ENCODE data around the gene SCYGR7. TPM values are rescaled to one million over a fixed set of nuclear protein-coding genes. Genes with fewer than 3 reads are reported as not detected.
"Not testable (repeated sequence)": the region's sequence is repeated elsewhere in the genome, so short reads cannot be mapped to it uniquely, and the experiment has no call there.

Gene SCYGR7
- total RNA-seq, 1 experiment from 2014 or later: not detected

DNA sequence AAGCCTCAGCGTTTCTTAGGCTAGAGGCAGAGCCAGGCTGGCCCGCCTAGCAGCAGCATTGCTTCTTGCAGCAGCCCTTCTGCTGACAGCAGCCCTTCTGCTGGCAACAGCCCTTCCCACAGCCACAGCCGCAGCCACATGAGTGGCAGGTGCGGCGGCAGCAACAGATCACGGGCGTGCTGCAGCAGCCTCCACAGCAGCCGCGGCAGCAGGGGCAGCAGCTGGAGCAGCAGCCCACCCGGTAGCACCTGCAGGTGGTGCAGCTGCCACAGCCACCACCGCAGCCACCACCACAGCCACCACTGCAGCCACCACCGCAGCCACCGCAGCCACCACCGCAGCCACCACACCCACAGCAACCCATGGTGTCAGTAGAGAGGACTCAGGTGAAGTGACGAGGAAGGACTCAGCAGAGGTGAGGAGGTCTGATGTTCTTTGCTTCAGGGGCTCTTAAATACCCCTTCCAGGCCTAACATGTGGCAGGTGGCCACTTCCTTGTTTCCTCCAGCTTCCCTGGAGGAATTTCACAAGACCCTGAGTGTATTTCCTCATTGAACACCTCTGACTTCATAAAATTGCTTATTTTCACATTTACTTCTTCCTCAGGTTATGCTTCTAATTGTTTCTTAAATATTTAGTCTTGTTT, 3.6 kb upstream of the SCYGR7 start, which contains the start of gene SCYGR6:
TSS of gene SCYGR6 (minus strand) at position 364 of the 646 bp plus-strand sequence. CDS start at position 364, 0 bp downstream.
- Histone ChIP-seq H3K4me1 (ENCODE audit: low read length) (no peaks in the 10 kb centered on the region), H3K36me3 (ENCODE audit: insufficient read depth, low read length) (no peaks in the 10 kb centered on the region), H3K27ac (ENCODE audit: low read length) (no peak within 1 kb of the TSS), H3K27me3 (ENCODE audit: low read length) (no peaks in the 10 kb centered on the region), H2AFZ (ENCODE audit: low read length) (no peak within 1 kb of the TSS), H3K9ac (ENCODE audit: low read length) (no peak within 1 kb of the TSS), H3K9me3 (ENCODE audit: low read length) (no peaks in the 10 kb centered on the region), H3K4me2 (ENCODE audit: low read depth, low read length, poor library complexity, severe bottlenecking) (no peak within 1 kb of the TSS), H4K20me1 (ENCODE audit: insufficient read depth, low read depth, low read length) (no peaks in the 10 kb centered on the region), H3K9me2 (replicated peaks; ENCODE audit: insufficient read depth, low read length) (no peaks in the 10 kb centered on the region), H3K79me2 (ENCODE audit: low read length) (no peaks in the 10 kb centered on the region), H3K4me3 (ENCODE audit: low read length) (no peak within 1 kb of the TSS)
- no peak for DNase-seq

DNA sequence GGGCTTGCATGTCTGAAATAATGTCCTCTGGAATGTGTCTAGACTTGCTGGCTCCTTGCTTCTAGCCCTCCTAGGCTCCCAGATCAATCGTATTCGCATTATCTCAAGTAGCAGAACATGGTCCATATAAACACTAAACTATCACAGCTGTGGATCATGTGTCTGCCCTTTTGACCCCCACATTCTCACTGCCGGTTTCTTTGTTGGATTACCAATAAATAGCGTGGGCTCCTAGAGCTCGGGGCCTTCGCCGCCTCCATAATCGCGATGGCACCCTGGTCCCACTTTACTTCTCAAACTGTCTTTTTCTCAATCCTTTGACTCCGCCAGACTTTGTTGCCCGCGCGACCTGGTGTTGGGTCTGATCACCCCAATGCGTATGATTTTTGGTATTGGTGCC, 11.2 kb downstream of the SCYGR7 start:
- no peak overlapping the region for H2AFZ ChIP-seq (ENCODE audit: low read length)
- no peak for DNase-seq
- H3K4me1 ChIP-seq (ENCODE audit: low read length): no peaks in the 10 kb centered on the region
- H3K9me2 ChIP-seq (replicated peaks; ENCODE audit: insufficient read depth, low read length): no peaks in the 10 kb centered on the region
- no peaks in the 10 kb centered on the region for H3K27me3 ChIP-seq (ENCODE audit: low read length)
- H4K20me1 ChIP-seq (ENCODE audit: insufficient read depth, low read depth, low read length): no peaks in the 10 kb centered on the region
- H3K27ac ChIP-seq (ENCODE audit: low read length): no peak overlapping the region
- no peak overlapping the region for H3K4me3 ChIP-seq (ENCODE audit: low read length)
- no peaks in the 10 kb centered on the region for H3K36me3 ChIP-seq (ENCODE audit: insufficient read depth, low read length)
- no peak overlapping the region for H3K9ac ChIP-seq (ENCODE audit: low read length)
- no peaks in the 10 kb centered on the region for H3K9me3 ChIP-seq (ENCODE audit: low read length)
- H3K4me2 ChIP-seq (ENCODE audit: low read depth, low read length, poor library complexity, severe bottlenecking): no peak overlapping the region
- H3K79me2 ChIP-seq (ENCODE audit: low read length): no peaks in the 10 kb centered on the region

GRCh38 chr2:227740705-227741104, 12.6 kb downstream of the SCYGR7 start:
- not testable (repeated sequence) for H3K4me2 ChIP-seq (ENCODE audit: low read depth, low read length, poor library complexity, severe bottlenecking); H3K9ac ChIP-seq (ENCODE audit: low read length); H3K27ac ChIP-seq (ENCODE audit: low read length); H3K9me2 ChIP-seq (replicated peaks; ENCODE audit: insufficient read depth, low read length); H3K79me2 ChIP-seq (ENCODE audit: low read length); H3K4me1 ChIP-seq (ENCODE audit: low read length); H3K4me3 ChIP-seq (ENCODE audit: low read length); H2AFZ ChIP-seq (ENCODE audit: low read length); H3K36me3 ChIP-seq (ENCODE audit: insufficient read depth, low read length); H3K27me3 ChIP-seq (ENCODE audit: low read length); H3K9me3 ChIP-seq (ENCODE audit: low read length); H4K20me1 ChIP-seq (ENCODE audit: insufficient read depth, low read depth, low read length)
- peak; percentile 71 for DNase-seq

DNA sequence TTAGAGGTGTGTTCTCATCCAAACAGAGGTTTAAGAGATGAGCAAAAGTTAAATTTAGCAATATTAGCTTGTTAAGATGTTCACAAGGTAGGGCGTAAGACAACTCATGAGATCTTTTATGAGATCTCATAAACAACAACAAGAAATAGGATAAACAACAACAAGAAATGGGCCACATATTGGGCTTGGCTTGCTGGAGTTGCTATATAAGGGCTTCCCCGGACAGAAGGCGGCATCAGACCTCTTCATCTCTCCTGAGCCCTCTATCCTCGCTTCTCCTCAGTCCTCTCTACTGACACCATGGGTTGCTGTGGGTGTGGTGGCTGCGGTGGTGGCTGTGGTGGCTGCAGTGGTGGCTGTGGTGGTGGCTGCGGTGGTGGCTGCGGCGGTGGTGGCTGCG, 17.5 kb downstream of the SCYGR7 start, which contains the start of gene SCYGR8:
TSS of gene SCYGR8 (plus strand) at position 301 of the 400 bp plus-strand sequence. CDS start at position 301, 0 bp downstream.
- Histone ChIP-seq H3K9me2 (replicated peaks; ENCODE audit: insufficient read depth, low read length) (no peaks in the 10 kb centered on the region), H2AFZ (ENCODE audit: low read length) (no peak within 1 kb of the TSS), H4K20me1 (ENCODE audit: insufficient read depth, low read depth, low read length) (no peaks in the 10 kb centered on the region), H3K4me1 (ENCODE audit: low read length) (no peaks in the 10 kb centered on the region), H3K9ac (ENCODE audit: low read length) (no peak within 1 kb of the TSS), H3K9me3 (ENCODE audit: low read length) (no peaks in the 10 kb centered on the region), H3K4me3 (ENCODE audit: low read length) (no peak within 1 kb of the TSS), H3K27me3 (ENCODE audit: low read length) (no peaks in the 10 kb centered on the region), H3K79me2 (ENCODE audit: low read length) (no peaks in the 10 kb centered on the region), H3K36me3 (ENCODE audit: insufficient read depth, low read length) (no peaks in the 10 kb centered on the region), H3K27ac (ENCODE audit: low read length) (no peak within 1 kb of the TSS), H3K4me2 (ENCODE audit: low read depth, low read length, poor library complexity, severe bottlenecking) (no peak within 1 kb of the TSS)
- DNase-seq: no peak

- Histone ChIP-seq H3K9me3 (ENCODE audit: low read length) (no peaks in the 10 kb centered on the region), H3K4me1 (ENCODE audit: low read length) (no peaks in the 10 kb centered on the region), H2AFZ (ENCODE audit: low read length) (no peak overlapping the region), H3K36me3 (ENCODE audit: insufficient read depth, low read length) (no peaks in the 10 kb centered on the region), H3K4me2 (ENCODE audit: low read depth, low read length, poor library complexity, severe bottlenecking) (no peak overlapping the region), H3K4me3 (ENCODE audit: low read length) (no peak overlapping the region), H3K79me2 (ENCODE audit: low read length) (no peaks in the 10 kb centered on the region), H3K27ac (ENCODE audit: low read length) (no peak overlapping the region), H4K20me1 (ENCODE audit: insufficient read depth, low read depth, low read length) (no peaks in the 10 kb centered on the region), H3K9me2 (replicated peaks; ENCODE audit: insufficient read depth, low read length) (no peaks in the 10 kb centered on the region), H3K9ac (ENCODE audit: low read length) (no peak overlapping the region), H3K27me3 (ENCODE audit: low read length) (no peaks in the 10 kb centered on the region)
- DNase-seq: peak; percentile 53
These were observed 19.9 kb downstream of the SCYGR7 start for GRCh38 chr2:227748079-227748478.

GRCh38 chr2:227756261-227756660, 28.1 kb downstream of the SCYGR7 start:
- not testable (repeated sequence) for DNase-seq; H3K79me2 ChIP-seq (ENCODE audit: low read length); H3K4me1 ChIP-seq (ENCODE audit: low read length); H3K9me3 ChIP-seq (ENCODE audit: low read length); H3K27ac ChIP-seq (ENCODE audit: low read length); H3K9ac ChIP-seq (ENCODE audit: low read length); H3K36me3 ChIP-seq (ENCODE audit: insufficient read depth, low read length); H2AFZ ChIP-seq (ENCODE audit: low read length); H3K27me3 ChIP-seq (ENCODE audit: low read length); H4K20me1 ChIP-seq (ENCODE audit: insufficient read depth, low read depth, low read length); H3K4me3 ChIP-seq (ENCODE audit: low read length); H3K9me2 ChIP-seq (replicated peaks; ENCODE audit: insufficient read depth, low read length); H3K4me2 ChIP-seq (ENCODE audit: low read depth, low read length, poor library complexity, severe bottlenecking)

GRCh38 chr2:227759411-227760118, 31.4 kb downstream of the SCYGR7 start:
- H3K27ac ChIP-seq (ENCODE audit: low read length): no peak overlapping the region
- no peaks in the 10 kb centered on the region for H3K4me1 ChIP-seq (ENCODE audit: low read length)
- H3K79me2 ChIP-seq (ENCODE audit: low read length): no peaks in the 10 kb centered on the region
- no peaks in the 10 kb centered on the region for H3K27me3 ChIP-seq (ENCODE audit: low read length)
- H3K9ac ChIP-seq (ENCODE audit: low read length): no peak overlapping the region
- no peaks in the 10 kb centered on the region for H3K9me2 ChIP-seq (replicated peaks; ENCODE audit: insufficient read depth, low read length)
- H3K4me2 ChIP-seq (ENCODE audit: low read depth, low read length, poor library complexity, severe bottlenecking): no peak overlapping the region
- H3K9me3 ChIP-seq (ENCODE audit: low read length): no peaks in the 10 kb centered on the region
- H3K36me3 ChIP-seq (ENCODE audit: insufficient read depth, low read length): no peaks in the 10 kb centered on the region
- H3K4me3 ChIP-seq (ENCODE audit: low read length): no peak overlapping the region
- H2AFZ ChIP-seq (ENCODE audit: low read length): no peak overlapping the region
- H4K20me1 ChIP-seq (ENCODE audit: insufficient read depth, low read depth, low read length): no peaks in the 10 kb centered on the region
- no peak for DNase-seq

- H3K4me1 ChIP-seq (ENCODE audit: low read length): no peaks in the 10 kb centered on the region
- H3K79me2 ChIP-seq (ENCODE audit: low read length): no peaks in the 10 kb centered on the region
- no peak for DNase-seq
- H3K27me3 ChIP-seq (ENCODE audit: low read length): no peaks in the 10 kb centered on the region
- no peaks in the 10 kb centered on the region for H4K20me1 ChIP-seq (ENCODE audit: insufficient read depth, low read depth, low read length)
- H3K9me3 ChIP-seq (ENCODE audit: low read length): no peaks in the 10 kb centered on the region
- H3K4me3 ChIP-seq (ENCODE audit: low read length): no peak overlapping the region
- no peak overlapping the region for H3K27ac ChIP-seq (ENCODE audit: low read length)
- H3K36me3 ChIP-seq (ENCODE audit: insufficient read depth, low read length): no peaks in the 10 kb centered on the region
- no peaks in the 10 kb centered on the region for H3K9me2 ChIP-seq (replicated peaks; ENCODE audit: insufficient read depth, low read length)
- no peak overlapping the region for H3K9ac ChIP-seq (ENCODE audit: low read length)
- no peak overlapping the region for H3K4me2 ChIP-seq (ENCODE audit: low read depth, low read length, poor library complexity, severe bottlenecking)
- no peak overlapping the region for H2AFZ ChIP-seq (ENCODE audit: low read length)
These were observed 33.8 kb downstream of the SCYGR7 start for GRCh38 chr2:227761740-227762476.

Data from Karpas-422 (cell line).